GM21723 (cell line): ENCODE data around the gene HSD17B8.

Experiments
- ATAC-seq: cut with Tn5 transposase; IDR thresholded peaks from one replicate; pipeline ENCODE4 v1.9.1; 2021; ENCODE audit warnings: mild to moderate bottlenecking, moderate library complexity; ENCODE audit not compliant: unreplicated experiment

The HSD17B8 gene

DNA sequence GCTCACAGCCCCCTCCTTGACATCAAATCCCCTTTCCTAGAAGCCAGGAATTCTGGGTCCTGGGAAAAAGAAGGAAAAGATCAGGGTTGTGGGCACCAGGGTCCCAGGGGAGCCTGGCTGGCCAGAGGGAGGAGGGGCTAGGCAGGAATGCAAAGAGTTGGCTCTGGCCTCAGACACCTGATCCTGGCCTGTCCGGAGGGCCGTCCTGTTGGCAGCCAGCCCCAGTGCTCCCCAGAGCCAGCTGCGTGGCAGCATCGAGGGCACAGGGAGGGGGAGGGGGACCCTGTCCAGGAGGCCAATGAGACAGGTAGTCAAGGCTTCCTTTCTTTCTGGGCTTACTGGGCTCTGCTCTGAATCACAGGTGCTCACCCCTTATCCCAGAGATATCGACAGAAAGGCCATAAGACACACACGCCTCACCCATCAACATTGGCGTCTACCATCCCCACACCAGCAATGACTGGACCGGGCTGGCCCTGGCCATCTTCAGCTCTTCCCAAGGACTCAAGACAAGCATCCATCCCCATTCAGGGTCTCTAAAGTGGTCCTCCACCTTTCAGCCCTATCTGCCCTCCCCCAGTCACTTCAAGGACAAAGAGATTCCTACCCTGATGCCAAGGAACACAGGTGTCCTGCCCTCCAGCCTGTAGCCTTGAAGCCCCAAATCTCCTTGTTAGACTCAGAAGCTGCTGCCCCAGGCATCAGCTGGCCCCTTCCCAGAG, 12.9 kb upstream of the HSD17B8 start:
- no peak for ATAC-seq

DNA sequence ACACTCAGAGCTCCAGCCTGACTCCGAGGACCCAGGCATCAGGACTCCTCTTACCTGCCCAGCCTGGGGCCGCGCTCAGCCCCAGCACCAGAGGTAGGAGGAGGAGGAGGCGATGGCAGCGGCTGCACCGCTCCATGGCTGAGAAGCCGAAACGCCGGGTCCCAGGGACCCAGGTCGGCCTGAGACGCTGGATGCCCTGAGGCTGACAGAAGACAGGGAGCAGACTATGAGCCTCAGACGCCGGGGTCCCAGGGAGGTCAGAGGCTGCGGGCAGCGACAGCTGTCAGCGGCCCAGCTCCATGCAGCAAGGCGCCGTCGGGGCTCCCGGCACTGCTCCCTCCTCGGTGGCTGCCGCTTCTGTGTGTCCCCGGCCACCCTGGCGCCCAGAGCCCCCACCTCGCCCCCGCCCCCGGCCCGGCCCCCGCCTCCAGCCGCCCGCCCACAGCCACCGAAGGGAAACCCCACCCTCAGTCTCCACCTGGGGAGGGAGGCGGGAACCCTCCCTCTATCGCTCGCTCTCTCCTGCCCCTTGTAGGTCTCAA, 12.3 kb upstream of the HSD17B8 start, which contains the start of gene COL11A2:
COL11A2 (minus strand) TSS at position 363 of the 542 bp plus-strand sequence; CDS start at position 136, 227 bp downstream.
- ATAC-seq = no peak

DNA sequence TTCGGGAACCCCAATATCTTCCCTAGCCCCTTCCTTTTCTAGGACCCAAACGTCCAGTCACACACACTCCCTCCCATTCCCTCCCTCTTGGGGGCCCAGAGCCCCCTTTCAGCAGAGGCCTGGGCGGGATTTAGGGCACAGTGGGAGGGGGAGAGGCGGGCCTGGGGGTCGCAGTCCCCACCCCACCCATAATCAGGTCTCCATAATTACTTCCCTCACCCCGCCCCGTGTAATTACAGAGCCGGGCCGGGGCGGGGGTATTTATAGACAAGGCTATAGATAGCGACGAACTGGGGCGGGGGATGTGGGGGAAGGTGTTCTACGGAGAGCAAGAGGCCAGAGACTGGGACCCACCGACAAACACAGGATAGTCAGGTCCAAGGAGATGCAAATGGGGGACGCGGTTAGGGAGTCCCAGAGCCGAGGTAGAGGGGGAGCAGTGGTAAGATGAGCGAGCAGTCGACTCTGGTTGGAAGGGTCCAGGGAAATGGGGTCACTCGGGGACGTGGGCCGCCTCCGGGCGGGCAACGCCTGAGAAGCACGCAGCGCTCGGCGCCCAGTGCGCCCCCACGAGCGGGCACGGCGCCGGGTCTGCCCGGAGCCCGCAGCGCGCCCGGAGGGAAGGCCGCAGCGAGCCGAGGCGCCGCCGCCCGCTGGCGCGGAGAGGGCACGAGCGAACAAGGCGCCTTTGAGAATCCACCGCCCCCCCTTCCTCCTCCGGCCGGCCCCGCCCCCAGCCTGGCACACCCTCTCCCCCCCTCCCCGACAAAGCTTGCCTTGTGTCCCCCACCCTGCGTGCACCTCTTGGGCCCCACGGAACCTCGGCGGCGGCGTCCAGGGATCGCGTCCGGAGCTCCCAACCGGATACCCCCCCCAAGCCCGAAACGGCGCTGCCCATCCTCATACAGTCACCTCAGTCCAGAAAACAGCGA, 11.5 kb upstream of the HSD17B8 start:
- no peak for ATAC-seq

DNA sequence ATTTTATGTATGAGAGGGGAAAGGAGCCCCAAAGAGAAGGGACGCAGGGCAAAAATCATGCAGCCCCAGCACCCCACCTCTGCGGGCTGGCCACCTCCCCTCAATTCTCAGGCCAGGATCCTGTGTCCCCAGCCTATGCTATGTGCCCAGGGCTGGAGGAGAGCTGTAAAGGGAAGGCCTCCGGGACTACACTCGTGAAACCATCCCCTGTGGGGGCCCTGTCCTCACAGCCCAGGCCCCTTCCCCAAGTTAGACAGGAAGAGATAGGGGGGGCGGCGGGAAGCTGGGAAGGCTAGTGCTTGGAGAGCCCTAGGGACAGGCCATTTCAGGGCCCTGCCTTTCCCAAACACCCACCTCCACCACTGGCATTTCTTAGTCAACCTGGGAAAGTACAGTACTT, 10.8 kb upstream of the HSD17B8 start:
- ATAC-seq = no peak

DNA sequence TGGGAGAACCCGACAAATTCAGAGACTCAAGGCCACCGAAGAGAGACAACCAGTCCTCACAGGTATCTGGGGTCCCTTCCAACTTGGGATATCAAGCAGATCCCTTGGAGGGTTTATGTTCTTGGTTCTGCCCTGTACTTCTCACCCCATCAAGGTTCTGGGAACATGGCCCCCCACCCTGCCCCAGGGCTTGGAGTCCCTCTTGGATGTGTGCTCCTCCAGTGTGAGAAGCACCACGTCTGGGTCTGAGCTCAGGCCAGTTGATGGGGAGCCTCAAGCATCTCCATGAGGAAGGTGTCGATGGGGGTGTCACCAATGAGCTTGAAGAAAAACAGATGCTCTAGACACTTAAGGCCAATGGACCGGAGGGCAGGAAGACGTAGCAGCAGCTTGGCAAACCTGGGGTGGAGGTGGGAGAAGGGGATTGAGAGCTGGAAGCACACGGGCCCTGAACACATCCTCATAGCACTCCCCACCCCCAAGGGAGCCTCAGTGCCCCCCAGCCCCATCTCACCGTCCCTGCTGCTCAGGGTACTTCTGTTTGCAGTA, 9.9 kb upstream of the HSD17B8 start:
- no peak for ATAC-seq

DNA sequence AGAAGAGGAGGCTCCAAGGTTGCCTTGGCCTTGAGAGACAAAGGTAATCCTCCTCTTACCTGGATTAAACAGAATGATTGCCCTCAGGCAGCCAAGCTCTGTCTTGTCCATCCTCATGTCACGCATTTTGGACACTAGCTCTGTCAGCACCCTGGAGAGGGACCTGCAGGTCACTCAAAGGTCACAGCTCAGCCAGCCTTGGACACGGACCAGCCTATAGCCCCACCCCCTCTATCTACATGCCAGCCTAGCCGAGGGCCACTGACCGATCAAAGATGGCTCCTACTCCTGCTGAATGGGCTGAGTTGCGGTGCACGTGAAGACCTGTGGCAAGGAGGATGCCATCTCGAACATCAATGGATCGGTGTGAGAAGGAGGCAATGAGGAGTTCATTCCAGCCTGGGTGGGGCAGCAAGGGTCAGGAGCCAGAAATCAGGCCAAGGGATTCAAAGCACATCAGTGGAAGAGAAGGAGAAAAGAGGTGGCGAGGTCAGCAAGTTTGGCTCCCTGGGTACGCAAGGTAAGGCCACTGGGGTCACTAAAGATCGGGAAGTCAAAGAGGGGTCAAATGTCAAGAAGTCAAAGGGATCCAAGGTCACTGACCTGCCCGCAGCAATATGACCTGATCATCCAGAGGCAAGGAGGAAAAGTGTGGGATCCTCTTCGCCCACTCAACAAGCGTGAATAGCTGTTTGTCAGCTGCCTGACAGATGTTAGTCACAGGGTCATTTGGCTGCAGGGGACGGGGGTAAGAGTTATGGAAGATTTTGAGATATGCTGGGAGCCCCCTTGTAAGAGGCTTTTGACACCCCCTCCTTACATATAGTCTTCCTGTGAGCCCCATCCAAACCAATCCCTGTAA, 8.9 kb upstream of the HSD17B8 start:
- no peak for ATAC-seq

DNA sequence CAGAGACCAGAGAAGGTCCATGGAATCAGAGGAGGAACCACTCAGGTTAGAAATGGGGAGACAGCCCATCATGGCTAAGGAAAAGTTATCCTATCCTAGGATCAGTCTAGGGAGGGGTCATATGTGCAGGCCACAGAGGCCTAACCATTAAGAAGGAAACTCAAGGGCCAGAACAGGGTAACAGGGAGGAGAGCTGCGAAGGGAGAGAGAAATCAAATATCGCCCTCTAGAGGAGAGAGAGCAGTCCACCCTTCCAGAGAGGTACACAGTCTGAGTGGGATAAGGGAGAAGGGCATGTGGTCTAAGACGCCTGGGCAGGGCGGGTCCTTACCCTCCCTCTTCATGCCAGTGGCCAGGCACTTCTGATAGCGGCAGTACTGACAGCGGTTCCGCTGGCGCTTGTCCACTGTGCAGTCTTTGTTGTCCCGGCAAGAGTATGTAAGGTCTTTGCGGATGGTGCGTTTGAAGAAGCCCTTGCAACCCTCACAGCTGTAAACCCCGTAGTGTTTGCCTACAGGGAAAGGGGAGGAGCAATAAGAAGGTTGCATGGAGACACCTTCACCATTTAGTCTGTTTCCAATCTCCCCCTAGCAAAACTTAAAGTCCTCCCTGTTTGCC, 6.9 kb upstream of the HSD17B8 start:
- no peak for ATAC-seq

DNA sequence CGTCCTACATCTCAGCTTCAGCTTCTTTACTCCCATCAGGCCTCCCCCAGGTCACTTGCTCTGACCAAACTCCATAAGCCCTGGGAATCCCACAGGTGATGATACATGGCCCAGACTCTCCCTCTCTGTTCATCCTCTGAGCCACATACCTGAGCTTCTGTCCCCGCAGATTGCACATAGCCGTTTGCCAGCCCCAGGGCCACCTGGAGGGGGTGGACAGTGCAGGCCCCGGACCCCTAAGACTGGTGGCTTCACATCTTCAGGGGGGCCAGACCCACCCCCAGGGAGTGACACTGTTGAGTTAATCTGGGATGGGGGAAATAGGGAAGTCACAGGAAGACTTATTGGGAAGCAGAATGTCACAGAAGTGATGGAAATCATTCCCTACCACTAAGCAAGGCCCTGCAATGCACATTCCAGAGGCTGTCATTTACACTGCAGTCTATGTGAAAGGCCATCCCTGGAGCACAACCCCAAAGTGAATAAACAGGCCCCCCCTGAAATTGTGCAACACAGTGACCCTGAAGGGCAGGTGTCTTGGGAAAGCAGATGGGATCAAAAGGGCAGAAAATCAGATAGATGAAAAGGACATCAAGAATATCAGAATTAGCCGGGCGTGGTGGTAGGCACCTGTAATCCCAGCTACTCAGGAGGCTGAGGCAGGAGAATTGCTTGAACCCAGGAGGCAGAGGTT, 6.1 kb upstream of the HSD17B8 start:
- ATAC-seq = no peak

DNA sequence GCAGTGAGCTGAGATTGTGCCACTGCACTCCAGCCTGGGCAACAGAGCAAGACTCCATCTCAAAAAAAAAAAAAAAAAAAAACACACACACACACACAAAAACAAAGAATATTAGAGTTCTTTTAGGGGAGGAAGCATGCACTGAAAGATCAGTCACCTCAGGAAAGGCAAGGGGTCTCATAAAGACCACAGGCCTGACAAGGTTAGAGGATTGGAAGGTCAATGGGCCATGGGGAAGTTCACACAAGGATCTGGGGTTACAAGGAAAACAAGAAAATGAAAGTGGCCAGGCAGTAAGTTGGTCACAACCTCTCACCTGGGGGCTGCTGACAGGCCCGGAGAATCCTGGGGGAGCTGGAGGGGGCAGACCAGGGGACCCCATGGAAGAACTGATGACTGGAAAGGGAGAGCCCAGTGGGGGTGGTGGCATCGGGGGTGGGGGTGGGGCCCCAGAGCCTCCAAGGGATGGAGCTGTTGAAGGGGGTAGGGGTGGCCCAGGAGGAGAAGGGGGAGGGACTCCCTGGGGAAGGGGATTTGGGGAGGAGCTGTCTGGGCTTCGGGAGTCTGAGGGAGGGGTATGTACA, 5.5 kb upstream of the HSD17B8 start:
- no peak for ATAC-seq

DNA sequence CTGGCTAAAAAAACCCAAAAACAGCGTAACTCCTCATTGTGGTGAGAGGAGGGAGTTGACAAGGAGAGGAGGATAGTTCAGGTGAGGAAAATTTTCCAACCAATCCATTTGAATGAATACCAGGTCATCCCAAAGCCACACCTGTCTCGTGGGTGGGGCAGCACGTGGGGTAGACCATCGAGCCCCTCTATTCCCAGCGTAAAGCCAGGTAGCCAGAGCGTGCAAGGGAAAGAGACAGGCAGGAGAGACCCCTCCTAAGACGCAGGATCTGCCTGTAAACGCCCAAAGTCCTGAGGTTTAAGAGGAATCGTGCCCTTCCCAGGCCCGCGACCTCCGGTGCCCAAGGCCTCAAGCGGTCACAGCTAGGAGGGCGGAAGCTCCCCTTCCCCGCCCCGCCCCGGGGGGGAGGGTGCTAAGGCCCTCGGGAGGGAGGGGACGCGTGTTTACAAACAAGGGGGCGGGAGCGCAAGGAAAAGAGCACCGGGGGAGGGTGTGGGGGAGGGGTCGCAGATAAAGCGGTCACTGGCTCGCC, 4.7 kb upstream of the HSD17B8 start:
- peak; percentile 29 for ATAC-seq

DNA sequence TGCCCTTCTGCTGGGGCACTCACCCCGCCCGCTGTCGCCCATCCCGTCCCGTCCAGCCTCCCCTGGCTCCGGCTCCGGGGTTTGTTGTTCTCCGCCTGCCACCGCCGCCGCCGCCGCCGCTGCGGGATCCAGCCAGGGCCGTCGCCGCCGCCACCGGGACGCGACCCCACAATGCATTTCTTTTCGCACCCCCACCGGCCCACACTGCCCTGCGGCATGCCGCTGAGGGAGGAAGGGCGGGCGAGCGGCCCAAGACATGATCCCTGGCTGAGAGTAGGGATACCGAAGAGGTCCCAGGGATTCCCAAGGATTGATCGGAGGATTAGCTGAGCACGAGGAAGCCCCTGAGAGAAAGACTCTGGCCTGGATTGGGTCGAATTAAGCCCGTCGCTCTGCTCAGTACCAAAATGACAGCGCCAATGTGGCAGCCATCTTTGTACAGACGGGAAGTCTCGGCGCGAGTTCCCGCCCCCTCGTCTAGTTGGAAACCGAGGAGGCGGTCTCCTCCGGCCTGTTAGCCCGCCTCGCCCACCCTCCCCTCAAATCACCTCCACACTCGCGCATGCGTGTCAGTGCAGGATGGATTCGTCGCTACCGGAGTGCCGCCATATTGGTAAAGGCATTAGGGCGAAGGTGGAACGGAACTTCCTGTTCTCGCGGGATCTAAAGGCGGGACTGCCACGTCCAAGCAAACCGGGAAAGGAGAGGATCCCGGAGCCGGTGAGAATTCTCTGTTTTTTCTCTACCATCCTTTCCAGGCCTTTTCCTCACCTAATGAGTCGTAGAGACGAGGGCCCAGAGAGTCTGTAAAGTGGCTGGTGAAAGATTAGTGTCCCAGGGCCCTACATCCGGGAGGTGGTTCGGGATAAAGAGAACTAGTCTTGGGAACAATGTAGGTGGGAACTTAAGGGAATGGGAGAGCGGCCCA, 4.0 kb upstream of the HSD17B8 start, which contains the start of the genes RXRB and SLC39A7:
RXRB (minus strand) TSS at position 447 of the 928 bp plus-strand sequence; CDS start at position 258, 189 bp downstream.
SLC39A7 (plus strand) TSS at position 649 of the 928 bp plus-strand sequence. CDS start 379 bp downstream, outside the sequence.
- ATAC-seq = peak; percentile 54

DNA sequence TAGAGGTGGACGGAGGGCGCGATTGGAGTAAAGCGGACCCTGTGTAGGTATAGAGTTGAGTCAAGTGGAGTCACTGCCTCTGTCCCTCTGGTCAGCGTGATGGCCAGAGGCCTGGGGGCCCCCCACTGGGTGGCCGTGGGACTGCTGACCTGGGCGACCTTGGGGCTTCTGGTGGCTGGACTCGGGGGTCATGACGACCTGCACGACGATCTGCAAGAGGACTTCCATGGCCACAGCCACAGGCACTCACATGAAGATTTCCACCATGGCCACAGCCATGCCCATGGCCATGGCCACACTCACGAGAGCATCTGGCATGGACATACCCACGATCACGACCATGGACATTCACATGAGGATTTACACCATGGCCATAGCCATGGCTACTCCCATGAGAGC, 3.3 kb upstream of the HSD17B8 start:
- ATAC-seq = no peak

DNA sequence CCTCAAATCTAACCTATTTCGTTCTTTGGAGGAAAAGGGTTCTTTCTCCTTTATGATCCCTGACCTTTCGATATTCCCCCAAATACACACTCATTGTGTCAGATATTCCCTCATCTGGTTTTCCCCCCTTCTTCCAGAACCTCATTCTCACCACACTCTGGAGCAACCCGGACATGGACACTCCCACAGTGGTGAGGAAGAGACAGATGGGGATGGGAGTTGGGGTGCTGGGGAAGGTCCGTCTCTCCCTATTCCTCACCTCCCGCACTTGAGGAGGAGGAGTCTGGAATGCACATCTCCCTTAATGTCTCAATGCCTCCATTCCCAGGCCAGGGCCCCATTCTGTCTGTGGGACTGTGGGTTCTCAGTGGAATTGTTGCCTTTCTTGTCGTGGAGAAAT, 2.5 kb upstream of the HSD17B8 start:
- no peak for ATAC-seq

DNA sequence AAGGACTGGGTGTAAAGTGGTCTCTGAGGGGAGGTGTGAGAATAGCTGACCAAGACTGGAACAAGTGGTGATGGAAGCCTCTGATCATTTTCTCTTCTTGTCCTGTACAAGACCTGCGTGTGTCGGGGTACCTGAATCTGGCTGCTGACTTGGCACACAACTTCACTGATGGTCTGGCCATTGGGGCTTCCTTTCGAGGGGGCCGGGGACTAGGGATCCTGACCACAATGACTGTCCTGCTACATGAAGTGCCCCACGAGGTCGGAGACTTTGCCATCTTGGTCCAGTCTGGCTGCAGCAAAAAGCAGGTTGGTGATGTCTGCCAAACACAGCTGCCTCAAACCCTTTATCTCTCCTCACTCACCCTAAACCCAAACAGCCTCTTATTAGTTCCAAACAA, 1.7 kb upstream of the HSD17B8 start:
- ATAC-seq = no peak

DNA sequence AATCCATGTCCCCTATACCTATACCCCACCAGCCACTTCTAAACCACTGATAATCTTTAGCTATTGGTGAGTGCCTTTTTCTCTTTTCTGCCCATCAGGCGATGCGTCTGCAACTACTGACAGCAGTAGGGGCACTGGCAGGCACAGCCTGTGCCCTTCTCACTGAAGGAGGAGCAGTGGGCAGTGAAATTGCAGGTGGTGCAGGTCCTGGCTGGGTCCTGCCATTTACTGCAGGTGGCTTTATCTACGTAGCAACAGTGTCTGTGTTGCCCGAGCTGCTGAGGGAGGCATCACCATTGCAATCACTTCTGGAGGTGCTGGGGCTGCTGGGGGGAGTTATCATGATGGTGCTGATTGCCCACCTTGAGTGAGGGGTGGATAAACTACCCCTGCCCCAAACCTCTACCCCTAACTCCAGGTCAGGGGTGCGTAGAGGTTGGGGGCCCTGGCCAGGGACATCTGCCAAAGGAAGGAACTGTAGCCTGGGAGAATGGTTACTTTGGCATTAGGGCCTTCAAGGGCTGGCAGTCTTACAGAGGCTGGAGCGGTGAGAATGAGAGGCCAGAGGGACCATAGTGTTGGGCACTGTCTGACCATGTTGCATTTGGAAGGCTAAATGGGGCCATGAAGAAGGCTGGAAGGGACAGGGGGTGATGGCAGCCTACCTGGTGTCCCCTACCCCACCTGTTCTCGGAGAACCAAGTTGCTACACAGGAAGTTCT, 851 bp upstream of the HSD17B8 start:
- ATAC-seq = no peak

DNA sequence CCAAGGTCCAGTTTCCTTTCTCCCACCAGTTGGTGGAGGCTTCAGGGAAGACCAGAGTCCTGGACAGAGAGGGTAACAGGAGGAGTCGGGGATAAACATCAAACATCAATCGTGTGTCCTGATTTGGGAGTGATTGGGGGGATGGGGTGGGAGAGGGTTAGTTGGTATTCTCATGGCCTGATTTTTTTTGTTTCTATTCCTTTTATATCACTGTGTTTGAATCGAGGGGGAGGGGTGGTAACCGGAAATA, 365 bp upstream of the HSD17B8 start:
- no peak for ATAC-seq
